HG03108 (cell line): ENCODE data around the gene ZNF621.
"Not testable (repeated sequence)": the region's sequence is repeated elsewhere in the genome, so short reads cannot be mapped to it uniquely, and the experiment has no call there.

Experiments used
- ATAC-seq: cut with Tn5 transposase; IDR thresholded peaks from one replicate; pipeline ENCODE4 v1.9.1; 2021; ENCODE audit warnings: moderate library complexity; ENCODE audit not compliant: unreplicated experiment

ZNF621 gene

DNA sequence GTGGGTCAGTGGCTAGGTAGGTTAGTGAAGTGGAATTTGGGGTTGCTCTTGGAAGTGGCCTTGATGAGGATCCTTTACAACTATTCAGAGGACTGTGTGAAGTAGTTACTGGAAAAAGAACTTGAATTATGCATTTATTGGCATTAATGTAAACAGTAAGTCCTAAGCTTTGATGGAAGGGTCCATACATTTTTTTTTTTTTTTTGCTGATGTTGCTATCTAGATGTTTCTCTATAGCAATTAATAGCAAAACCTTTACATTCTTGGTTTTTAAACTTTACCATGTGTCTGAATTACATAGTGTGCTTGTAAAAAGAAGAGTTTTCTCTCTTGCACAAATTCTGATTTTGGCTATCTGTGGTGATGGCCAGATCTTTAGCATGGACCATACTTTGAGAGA is 9.5 kb downstream of the ZNF621 start:
- ATAC-seq: no peak

DNA sequence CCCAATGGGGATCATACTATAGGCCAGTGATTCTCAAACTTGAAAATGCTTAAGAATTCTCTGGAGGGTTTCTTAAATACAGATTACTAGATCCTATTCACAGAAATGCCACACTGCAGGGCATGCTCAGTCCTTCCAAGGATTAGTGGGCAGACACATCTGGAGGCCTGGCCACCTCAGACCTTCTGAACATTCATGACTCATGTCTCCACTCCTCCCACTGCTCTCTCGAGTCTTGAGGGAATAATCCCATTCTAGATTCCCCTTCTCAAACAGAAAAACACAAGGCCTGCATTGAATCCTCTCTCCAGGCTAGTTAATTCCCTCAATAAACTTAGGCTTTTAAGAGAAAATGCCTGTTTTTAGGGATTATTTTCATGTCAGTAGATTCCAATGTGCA is 22.1 kb downstream of the ZNF621 start:
- no peak for ATAC-seq

DNA sequence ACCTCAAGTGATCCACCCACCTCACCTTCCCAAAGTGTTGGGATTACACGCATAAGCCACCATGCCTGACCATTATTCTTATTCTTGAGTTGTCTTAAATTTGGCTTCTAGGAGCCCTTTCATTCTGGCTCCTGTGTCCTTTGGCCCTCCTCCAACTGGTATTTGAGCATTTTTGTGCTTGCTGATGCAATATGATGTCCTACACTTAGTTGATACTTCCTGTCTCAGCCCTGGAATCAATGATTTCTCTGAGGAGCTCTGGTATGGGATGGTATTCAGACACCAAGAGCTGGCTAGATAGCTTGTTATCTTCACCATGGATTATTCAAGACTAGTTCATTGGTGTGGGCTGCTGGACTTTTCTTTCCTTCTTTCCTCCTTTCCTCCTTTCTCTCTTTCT is 25.4 kb downstream of the ZNF621 start:
- ATAC-seq: no peak

DNA sequence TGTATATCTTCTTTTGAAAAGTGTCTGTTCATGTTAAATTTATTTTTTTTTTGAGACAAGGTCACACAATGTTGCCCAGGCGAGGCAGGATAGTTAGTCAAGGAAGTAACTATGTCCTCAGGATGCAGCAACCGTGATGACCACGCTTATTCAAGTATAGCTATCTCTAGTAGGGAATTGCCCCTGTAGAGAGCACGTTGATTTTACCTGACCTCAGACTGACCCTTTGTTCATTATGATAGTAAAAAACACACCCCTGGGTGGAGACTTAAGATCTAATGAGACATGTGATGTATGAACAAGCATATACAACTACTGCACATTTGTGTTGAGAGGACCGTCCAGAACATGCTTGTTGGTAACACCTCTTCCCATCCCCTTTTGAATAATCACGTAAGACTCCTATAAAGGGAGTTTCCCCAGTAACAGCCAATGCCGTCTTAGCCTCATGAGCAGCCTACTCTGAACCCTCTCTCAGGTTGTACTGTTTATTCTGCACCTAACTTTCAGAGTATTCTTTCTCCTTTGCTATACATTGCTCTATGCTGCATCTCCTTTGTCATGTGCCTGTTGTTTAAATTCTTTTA is 32.9 kb downstream of the ZNF621 start:
- ATAC-seq: no peak

DNA sequence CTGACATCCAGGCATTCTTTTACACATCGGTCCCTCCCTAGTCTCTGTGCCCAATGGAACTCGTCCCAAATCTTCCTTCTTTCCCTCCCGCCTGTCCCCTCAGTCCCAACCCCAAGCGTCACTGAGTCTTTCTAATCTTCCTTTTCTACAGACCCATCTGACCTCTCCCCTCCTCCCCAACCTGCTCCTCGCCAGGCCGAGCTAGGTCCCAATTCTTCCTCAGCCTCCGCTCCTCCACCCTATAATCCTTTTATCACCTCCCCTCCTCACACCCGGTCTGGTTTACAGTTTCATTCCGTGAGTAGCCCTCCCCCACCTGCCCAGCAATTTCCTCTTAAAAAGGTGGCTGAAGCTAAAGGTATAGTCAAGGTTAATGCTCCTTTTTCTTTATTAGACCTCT is 37.7 kb downstream of the ZNF621 start:
- not testable (repeated sequence) for ATAC-seq

DNA sequence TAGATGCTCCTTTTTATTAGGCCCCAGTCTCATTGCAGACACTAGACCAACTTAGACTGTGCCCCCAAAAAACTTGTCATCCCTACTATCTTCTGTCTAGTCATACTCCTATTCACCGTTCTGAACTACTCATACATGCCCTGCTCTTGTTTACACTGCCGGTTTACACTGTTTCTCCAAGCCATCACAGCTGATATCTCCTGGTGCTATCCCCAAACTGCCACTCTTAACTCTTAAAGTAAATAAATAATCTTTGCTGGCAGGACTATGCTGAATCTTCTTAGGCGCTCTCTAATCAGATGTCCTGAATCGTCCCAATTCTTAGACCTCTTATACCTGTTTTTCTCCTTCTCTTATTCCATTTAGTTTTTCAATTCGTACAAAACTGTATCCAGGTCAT is 40.9 kb downstream of the ZNF621 start:
- ATAC-seq: not testable (repeated sequence)

DNA sequence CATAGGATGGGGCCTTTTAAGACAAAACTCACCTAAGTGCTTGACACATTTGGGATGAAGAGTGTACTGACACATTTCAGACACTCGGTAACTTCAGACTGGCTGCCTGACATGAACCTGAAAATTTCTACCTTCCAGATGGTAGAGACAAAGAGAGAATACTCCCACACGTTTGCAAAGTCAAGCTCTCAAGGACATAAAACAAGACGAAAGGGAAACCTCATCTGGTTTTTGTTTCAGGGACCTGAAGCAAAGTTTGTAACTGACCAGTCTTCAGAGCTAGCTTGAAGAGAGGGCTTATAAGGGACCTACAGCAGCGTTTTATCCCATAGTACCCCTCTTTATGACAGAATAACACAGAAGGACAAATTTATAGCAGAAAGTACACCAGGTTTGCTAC is 41.9 kb downstream of the ZNF621 start:
- ATAC-seq: no peak

DNA sequence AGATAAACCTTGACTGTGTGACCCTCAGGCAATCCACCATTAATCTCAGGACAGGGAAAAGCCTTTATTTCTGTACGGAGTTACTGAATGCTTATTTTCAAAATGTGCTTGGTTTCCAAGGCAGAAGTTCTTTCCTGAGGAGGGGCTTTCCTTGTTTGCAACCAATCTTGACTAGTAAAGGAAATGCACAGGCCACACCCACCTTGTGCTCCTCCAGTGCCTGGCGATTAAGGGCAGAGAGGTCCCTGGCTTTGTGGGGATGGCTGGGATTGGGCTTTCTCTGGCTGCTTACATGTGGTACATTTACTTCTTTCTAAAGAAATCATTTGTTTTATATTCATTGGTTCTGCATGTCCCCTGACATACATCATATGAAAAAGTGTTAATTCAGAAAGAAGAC is 47.8 kb downstream of the ZNF621 start:
- no peak for ATAC-seq

DNA sequence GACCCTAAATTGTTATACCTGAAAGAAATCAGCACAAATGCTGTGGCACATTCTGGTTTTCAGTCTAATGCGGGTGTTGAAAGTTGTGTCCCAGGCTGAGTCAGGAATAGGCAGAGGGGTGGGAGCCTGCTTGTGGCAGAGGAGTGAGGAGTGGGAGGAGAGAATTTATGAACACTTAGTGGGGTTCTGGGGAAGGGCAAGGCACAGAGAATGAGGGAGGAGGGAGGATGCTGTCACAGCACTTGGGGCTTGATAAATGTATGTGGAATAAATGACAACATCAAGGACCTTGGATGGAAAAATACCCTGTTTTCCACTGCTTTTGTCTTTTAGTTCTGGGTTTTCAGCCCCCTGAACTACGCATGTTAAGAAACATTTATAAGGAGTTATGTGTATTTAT is 49.3 kb downstream of the ZNF621 start:
- no peak for ATAC-seq

DNA sequence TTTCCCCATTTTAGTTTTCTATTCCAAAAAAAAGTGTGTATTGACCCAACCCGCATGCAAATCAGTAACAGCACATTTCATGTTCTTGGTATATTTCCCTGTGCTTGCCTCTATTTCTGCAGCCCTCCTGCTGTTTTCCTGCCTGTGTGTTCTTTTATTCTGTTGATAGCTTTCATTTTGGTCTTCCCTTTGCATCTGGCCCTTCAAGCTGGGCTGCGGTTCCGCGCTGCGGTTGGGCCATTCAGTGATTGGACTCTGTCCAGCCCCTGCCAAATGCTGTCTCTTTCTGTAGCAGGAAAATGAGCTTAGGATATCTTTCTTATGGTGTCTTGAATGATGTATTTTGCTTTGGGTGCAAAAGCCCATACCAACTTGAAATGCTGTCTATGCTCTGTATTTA is 49.9 kb downstream of the ZNF621 start:
- no peak for ATAC-seq

DNA sequence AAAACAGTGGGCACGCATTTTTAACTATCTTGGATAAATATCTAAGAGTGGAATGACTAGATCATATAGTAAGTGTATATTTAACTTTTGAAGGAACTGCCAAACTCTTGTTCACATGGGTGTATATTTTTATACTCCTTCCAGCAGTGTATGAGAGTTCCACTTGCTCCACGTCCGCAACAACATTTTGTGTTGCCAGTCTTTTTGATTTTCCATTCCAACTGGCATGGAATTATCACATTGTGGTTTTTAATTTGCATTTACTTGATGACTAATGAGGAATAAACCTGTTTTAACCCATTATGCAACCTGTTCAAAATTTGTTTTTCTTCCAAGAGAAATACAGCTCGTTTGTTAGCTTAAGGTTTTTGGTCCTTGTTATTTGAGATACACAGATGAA is 51.6 kb downstream of the ZNF621 start:
- ATAC-seq: no peak

DNA sequence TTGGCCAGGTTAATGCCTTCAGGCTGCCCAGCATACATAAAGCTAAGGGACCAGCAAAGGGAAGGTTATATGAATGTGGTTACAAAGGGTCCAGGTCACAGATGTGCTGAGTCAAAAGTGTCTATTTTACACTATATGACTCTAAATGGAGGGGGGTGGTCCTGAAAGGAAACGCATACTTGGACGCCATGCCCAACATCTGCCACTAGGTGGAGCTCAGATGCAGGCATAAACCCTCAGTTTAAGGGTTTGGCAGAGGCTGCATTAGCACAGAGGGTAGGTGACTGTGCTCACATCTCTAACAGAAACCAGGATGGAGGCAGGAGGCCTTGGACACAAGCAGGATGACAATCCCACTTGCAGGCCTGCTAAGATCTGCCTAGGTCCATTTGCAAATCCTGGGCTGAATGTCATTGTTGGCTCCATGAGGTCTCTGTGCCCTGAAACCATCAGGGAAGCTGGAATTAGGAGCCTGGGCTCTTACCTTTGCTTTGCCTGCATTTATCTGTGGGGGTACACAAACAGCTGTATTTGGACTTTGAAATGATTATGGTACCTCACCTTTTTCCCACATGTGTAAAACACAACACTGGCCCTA is 55.8 kb downstream of the ZNF621 start:
- ATAC-seq: no peak

DNA sequence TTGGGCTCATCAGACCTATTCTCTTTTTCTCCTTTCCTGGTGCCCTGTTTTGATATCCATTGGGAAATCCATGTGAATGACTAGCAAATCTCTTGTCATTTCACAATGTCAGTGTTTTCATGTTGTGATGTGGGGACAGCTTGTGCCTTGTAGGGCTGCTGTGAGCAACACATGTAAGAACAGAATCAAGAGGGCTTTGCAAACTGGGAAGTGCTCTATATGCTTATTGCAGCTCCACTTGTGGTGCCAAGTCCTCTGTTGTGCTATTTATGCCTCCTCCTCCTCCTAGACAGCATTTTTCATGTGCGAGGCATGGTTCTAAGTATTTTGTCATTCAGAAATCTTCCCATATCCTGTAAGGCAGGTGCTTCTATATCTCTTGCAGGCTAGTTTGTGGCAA is 56.4 kb downstream of the ZNF621 start:
- ATAC-seq: no peak

DNA sequence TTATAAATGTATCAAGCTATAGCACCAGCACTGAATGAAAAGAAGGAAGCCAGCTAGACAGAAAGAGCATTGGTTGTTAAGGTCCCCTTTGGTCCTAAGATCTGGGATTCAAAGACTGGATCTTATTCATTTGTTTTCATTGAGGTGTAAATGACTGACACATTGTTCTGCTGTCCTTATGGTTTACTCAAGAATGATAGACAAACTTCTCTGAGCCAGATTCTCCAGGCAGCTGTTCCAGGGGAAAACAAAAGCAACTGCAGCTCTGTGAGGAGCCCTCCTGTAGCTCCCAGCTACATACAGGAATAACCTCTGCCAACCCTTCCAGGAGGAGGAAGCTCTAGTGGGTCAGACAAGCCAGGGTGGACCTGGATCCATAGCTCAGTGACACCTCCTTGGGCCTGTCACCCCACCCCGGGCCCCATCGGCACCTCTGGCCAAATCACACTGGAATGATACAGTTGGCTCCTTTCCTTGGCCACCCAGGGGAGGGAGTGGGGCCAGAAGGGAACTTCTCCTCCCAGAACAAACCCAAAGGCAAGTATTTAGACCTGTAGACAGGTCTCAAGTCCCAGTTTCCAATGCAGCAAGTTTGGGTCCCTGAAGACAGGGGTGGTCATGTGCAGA is 57.8 kb downstream of the ZNF621 start:
- ATAC-seq: no peak

DNA sequence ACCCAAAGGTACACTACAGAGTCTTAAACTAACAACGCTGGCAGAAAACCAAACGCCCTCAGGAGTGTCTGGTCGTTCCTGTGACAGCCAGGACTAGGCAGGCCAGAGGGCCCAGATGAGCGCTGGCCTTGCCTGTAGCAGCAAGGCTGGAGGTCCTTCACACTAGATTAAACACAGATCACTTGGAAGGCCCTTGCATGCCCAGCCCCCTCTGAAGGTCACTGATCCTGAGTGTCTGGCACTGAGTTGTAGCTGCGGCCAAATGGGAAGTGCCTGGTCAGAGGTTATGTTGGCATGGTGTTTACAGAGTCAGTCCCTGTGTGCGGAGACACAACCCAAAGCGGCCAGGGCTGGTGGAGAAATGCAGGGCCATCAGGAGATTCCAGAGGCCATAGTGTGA is 58.9 kb downstream of the ZNF621 start:
- ATAC-seq: no peak

DNA sequence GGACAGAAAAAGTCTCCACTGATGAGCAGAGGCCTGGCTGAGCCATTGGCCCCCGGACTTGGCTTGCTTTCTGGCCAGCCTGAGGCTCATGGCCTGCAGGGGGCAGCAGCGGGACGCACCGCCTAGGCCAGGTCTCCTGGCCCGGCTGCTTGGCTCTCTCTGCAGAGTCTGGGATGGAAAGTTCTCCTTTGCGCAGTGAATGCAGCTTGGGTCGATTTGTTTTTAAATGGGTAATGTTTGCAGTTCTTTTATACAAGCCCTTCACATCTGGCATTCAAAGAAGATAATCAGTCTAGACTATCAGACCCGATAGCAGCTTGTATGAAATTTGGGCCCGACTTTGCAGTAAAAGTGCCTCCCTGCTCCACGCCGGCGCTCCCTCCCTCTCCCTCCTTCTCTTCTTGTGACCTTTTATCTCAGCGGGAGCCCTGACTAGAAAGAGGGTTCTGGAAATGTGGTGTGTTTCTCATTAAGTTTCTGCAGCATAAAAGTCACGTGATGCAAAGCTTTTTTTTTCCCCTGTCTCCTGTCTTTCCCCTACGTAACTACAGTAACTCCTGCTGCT is 59.9 kb downstream of the ZNF621 start:
- no peak for ATAC-seq

DNA sequence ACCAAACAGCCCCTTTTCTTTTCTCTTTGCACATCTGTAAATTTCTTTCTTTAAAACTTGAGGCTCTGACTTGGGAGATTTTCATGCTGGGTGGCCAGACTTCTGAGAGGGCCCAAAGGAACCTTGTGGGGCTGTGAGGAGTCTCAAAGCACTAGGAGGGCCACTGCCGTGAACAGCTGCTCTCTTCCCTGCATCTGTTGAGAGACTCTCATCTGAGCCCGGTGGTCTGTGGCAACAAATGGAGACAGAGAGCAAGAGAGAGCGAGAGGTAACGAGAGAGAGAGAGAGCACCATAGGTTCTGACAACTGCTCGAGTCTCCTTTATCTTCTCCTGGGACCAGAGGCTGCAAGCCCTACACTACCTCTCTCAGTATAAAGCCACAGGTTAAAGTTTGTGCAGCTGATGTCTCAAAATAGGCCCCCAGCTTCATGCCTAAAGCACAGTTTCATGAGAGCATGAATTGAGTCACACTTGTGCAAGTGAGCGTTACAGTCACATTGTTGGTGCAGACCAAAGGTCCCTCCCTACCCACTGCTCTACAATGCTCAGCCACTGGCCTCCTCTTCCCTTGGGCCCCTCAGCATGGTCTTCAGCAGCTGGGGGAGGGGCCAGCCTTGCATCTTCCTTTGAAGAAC is 60.7 kb downstream of the ZNF621 start:
- ATAC-seq: no peak

DNA sequence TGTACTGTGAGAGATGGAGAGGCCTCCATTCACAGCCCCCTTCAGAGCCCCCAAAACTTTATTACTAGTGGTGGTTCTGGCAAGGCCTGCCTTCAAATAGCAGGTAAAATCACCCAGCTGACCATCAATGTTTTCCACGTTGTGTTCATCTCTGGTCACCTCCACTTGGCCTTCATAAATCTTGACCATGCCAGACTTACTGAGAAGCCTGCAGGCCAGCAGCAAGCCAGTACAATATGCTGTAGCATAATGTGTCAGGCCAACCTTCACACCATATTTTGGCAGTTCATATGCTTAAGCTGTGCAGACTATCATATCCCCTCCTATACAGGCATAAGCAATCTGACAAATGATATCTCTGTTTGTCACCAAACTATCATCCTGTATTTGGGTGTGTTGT is 62.1 kb downstream of the ZNF621 start:
- no peak for ATAC-seq

DNA sequence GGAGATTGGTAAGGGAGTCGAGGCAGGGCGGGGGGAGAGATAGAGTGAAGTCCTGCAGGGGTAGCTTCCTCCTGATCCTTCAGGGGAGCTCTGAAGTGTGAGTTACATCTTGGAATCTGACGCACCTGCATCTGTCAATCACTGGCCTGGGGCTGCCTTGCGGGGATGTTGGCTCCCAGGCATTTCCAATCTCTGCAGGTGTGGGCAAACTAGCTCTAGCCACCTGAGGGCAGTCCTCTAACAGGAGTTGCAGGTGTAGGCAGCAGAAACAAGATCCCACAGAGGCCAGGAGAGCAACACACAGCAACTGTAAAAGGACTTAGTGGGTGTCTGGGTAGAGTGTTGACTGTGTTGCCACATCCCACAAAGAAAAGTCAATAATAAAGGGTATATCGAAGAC is 63.6 kb downstream of the ZNF621 start:
- ATAC-seq: no peak
